GM12801 (cell line): ENCODE data around the gene ZNF532.

ENCODE experiments used
- TF ChIP-seq, protein P1 (sequence below): IDR thresholded peaks from one replicate; pipeline ENCODE4 v1.5.1; 2011; ENCODE audit warnings: control low read depth; ENCODE audit not compliant: insufficient read length; ENCODE audit errors: extremely low read depth

The ZNF532 gene

DNA sequence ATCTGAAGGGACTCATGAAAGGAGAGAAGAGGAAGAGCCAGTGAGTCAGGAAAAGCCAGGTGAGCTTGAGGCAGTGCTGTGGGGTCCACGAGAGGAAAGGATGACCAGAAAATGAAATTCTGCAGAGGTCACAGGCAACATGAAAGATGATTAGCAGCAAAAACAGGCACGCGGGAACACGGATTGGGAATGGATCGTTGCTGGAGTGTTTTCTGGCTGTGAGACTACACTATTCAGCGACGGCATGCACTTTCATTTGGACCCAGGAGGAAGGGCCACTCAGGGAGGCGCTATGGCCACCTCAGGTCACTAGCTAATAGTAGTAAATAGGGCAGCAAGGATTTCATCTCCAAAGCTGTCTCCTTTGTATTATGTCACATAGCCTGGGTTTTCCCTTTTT is 44.8 kb downstream of the ZNF532 start:
- TF ChIP-seq, protein P1, sequence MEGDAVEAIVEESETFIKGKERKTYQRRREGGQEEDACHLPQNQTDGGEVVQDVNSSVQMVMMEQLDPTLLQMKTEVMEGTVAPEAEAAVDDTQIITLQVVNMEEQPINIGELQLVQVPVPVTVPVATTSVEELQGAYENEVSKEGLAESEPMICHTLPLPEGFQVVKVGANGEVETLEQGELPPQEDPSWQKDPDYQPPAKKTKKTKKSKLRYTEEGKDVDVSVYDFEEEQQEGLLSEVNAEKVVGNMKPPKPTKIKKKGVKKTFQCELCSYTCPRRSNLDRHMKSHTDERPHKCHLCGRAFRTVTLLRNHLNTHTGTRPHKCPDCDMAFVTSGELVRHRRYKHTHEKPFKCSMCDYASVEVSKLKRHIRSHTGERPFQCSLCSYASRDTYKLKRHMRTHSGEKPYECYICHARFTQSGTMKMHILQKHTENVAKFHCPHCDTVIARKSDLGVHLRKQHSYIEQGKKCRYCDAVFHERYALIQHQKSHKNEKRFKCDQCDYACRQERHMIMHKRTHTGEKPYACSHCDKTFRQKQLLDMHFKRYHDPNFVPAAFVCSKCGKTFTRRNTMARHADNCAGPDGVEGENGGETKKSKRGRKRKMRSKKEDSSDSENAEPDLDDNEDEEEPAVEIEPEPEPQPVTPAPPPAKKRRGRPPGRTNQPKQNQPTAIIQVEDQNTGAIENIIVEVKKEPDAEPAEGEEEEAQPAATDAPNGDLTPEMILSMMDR, result no peak

DNA sequence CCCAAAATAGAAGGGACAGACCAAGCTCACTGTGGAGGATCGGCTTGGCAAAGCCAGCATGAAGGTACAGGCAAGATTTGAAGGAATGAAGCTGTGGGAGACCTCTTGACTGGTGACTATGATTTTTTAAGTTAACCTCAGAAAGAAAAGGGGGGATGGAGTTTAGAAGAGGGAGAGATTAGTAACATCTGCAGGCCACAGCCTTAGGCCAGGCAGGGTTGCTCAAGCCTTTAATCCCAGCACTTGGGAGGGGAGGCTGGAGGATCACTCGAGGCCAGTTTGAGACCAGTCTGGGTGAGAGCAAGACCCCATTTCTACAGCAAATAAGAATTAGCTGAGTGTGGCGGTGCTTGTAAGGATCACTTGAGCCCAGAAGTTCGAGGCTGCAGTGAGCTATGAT is 46.6 kb downstream of the ZNF532 start:
- TF ChIP-seq, protein P1, result no peak

DNA sequence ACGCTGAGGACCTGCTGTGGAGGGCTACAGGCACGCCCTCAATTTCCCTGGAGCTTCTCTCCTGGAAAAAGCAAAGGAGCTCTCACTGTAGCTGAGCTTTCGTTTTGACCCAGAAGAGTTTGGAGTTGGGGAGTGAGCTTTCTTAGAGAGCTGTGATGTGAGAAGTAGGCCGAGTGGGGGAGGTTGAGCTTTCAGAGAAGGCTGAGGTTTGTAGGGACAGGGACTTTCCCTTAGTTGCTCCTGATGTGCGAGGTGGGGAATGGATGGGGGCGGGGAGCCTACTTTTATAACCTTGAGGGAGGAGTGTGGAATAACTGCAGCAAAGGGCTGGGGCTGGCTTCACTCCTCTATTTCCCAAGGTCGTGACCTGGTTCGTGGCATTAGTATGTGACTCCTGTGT is 47.1 kb downstream of the ZNF532 start:
- TF ChIP-seq, protein P1, result no peak

DNA sequence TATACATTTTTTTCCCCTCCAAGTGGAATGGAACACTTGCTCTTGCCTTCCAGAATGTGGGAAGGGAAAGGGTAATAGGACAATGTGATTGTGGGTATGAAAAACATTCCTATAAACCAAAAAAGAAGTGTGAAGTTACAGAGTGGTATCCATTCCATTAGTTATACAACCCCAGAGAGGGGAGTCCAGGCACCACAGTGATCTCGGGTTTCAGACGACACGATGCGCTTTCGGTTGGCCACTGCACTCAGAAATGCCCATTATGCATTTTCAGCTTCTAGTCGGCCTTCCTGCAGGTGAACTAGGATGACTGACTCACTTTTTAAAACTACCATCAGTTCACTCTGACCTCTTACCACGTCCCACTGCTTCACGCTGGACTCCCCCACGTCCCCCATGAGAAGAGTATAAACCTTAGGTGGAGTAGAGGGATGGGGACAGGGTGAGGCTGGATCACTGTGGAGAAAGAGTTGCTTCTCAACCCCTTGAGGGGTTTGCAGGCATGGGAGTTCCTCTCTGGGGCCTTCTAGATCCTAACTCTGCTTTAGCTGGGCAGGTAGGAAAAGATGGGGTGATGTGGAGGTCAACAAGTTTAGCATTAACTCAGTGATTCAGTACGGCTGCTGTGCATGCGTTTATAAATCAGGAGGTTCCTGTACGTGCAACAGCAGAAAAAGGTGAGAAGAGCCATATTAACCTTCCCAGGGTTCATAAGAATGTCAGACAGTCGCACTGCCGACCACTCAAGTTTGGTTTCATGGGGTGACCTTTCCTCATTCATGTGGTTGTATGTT is 50.5 kb downstream of the ZNF532 start:
- TF ChIP-seq, protein P1, result no peak

DNA sequence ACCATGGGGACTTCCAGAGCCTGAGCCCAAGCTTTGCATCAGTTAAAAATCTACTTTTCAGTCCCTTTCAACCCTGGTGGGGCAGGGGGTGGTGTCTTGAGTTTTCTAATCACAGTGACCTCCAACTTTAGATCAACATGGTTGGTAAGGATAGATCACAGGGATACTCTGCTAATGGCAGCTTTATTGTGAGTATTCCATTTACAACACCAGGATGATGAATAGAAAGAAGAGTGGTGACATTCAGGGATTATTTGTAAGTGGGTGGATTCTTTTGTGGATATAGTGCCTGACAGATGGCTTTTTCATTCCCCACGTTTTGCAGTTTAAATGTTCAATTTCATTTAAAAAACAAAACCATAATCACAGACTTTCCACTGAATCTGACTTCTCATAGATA is 51.3 kb downstream of the ZNF532 start:
- TF ChIP-seq, protein P1, result no peak

DNA sequence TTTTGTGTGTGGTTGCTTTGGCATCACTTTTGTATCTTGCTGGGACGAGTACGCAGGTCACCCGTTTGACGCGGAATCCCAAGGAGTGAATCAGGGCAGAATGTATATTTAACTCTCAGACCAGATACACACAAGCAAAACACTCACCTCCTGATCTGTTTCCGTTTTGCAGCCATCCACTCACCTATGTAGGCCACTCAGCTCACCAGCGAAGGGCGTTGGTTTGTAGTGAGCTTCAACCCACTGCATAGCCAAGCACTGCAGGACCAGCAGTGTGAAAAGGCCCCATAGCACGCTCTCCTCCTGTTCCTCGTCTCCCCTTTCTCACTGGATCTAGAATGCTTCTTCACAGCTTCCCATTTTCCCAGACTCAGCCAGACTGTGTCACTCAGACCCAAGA is 58.3 kb downstream of the ZNF532 start:
- TF ChIP-seq, protein P1, result no peak

DNA sequence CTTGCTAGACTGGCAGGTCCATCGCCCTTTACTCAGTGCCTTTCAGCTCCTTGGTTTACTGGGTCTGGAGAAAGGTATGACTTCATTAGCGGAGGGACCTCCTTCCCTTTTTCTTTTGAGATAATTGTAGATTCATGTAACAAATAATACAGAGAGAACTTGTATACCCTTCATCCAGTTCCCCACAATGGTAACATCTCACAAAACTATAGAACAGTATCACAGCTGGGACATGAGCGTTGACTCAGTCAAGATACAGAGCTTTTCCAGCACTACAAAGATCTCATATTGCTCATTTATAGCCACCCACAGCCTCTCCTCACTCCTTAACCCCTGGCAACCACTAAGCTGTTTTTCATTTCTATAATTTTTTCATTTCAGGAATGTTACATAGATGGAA is 59.8 kb downstream of the ZNF532 start:
- TF ChIP-seq, protein P1, result no peak
